ENCODE data around the gene POU6F2.

POU6F2 gene

DNA sequence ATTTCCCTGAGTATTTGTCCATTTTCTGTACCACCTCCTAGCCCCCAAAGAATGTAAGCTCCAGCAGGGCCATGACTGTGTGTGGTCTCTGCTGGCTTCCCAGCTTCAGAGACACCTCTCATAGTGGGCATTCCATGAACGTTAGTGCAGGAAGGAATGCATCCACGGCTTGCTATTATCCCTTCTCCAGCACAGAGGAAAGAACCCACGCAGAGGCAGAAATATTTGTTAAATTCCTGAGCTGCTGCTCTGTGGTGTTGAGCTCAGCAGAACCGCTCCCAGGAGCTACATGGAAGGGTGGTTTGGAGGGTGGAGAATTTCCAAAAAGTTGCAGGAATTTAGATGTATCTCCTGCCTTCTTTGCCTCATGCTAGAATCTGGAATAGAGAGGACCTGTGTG lies 275.2 kb downstream of the POU6F2 start:
- DNase-seq (ENCODE audit: low read depth) = no peak

GRCh38 chr7:39259391-39260003 lies 281.8 kb downstream of the POU6F2 start:
- no peak for DNase-seq (ENCODE audit: low read depth)

- no peak for DNase-seq (ENCODE audit: low read depth)
Observed at GRCh38 chr7:39260279-39260844, 282.7 kb downstream of the POU6F2 start.

DNA sequence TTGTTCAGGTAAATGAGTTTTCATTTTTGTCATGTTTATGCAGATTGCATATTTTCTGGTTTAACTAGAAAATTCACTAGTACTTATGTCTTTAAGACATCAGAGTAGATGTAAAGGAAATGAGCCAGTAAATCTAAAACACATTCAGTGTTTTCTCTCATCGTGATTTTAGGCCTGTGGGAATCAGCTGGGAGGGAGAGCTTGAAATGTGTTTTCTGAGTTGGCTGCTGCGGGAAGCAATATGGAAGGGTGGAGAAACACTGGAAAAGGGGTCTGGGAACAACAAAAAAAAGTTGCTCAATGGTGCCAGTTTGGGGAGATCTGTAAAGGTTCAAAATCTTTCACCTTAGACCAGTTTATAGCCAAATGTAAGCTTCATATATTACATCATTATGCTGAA lies 284.1 kb downstream of the POU6F2 start:
- DNase-seq (ENCODE audit: low read depth) = no peak

DNA sequence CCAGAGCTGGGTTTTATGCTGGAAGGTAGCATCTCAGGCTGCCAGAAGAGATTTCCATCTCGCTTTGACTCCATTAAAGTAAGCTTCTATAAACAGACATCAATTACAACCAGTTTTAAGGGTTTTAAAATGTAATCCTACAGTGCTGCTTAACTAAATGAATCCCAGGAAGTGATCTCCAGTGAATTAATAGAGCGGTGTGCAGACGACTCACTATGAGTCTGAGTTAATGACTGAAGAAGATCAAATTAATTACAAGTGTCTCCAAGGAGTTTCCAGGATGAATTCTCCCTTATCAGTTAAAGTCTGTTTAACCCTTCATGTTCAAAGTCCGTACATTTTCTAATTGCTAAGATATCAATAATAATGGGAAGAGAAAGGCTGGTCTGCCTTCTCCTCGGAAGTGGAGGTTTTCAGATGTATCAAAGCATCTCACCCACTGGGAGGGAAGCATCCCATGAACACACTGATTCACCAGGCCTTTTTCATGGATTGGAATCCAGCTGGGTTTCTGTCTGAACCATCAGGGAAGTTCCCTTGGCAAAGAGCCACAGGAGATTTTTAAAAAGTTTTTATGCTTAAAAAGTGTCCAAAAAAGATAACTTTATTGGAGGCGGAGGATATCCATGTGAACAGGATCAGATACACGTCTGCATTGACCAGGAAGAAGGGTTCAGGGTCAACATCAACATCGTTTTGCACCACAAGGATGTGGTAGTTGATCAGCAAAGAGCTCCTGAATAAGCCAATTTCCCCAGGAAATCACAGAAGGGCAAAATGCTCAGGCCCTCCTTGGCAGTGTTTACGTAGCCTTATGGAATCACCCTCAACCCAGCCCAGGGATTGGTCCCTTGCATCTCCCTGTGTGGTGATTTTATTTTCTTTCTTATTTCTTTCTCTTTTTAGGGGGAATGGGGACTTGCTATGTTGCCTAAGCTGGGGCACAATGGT lies 288.2 kb downstream of the POU6F2 start:
- DNase-seq (ENCODE audit: low read depth) = no peak

- DNase-seq (ENCODE audit: low read depth) = no peak
Observed at GRCh38 chr7:39269034-39269433, 291.3 kb downstream of the POU6F2 start.

DNA sequence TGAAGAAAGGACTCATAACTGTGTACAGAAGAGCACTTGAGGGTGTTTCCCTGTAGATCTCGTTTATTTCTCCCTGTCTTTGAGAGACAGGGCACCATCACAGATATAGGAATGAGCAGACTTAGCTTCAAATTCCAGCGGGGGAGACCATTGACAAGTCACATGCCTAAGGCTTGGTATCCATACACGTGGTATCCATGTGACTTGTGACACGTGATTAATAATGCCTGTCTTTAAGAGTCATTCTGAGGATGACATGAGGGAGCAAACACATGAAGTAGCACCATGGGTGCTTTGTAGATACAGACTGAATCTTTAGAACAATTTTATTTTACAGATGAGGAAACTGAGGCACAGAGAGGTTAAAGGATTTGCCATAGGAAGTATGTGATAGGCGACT lies 292.3 kb downstream of the POU6F2 start:
- no peak for DNase-seq (ENCODE audit: low read depth)

- DNase-seq (ENCODE audit: low read depth) = no peak
Observed at GRCh38 chr7:39271402-39271801, 293.7 kb downstream of the POU6F2 start.

GRCh38 chr7:39272111-39272510 lies 294.4 kb downstream of the POU6F2 start:
- no peak for DNase-seq (ENCODE audit: low read depth)

GRCh38 chr7:39272691-39273090 lies 295.0 kb downstream of the POU6F2 start:
- no peak for DNase-seq (ENCODE audit: low read depth)

GRCh38 chr7:39280337-39280736 lies 302.6 kb downstream of the POU6F2 start:
- DNase-seq (ENCODE audit: low read depth) = no peak

DNA sequence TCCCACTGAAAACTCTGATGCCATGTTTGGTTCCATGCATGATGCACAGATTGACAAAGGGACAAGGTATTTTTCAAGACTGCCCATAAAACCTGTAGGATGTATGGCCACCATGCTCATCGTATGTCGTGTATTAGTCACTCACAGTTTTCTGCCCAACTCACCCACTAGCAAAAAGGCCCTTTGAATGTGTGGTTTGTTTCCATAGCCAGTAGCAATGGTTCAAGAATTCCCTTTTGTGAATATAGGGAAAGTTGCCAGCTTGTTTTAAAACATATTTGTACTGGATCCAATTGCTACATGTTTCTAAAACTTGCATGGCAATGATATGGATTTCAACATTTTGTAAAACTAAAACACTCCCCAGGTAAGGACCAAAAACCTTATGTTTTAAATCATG lies 307.5 kb downstream of the POU6F2 start:
- no peak for DNase-seq (ENCODE audit: low read depth)

DNA sequence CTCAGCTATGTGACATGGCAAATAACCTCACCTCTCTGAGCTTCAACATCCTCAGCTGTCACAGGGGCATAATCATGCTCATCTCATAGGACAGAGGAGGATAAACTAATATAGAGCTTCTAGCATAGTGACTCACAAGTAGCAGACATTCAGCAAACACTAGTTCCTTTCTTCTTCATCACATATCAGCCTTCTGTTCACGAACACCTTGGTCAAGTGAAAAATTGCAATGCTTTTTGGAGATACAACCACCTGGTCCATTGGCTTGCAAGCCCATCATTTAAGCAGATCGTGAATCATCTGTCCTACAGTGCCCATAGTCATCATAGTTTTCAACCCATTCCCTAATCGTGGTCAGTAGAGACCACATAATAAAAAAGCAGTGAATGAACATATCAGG lies 310.6 kb downstream of the POU6F2 start:
- no peak for DNase-seq (ENCODE audit: low read depth)

- DNase-seq (ENCODE audit: low read depth) = no peak
Observed at GRCh38 chr7:39291628-39292410, 314.1 kb downstream of the POU6F2 start.

GRCh38 chr7:39293056-39293823 lies 315.5 kb downstream of the POU6F2 start:
- no peak for DNase-seq (ENCODE audit: low read depth)

DNA sequence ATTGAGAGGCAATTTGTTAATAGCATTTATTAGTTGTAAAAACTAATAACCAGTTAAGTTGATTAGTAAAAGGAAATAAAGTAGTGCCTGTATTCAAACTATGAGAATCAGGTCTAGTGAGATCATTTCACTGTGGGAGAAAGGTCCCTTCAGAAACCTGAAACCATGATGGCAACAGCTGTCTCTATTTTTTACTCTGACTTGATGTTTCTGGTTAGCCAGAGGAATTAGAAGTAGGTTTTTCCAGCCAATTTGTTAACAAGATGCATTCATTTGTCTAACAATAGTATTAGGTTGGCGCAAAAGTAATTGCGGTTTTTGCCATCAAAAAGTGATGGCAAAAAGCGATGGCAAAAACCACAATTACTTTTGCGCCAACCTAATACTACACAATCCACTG lies 316.3 kb downstream of the POU6F2 start:
- no peak for DNase-seq (ENCODE audit: low read depth)

- no peak for DNase-seq (ENCODE audit: low read depth)
Observed at GRCh38 chr7:39295796-39296195, 318.1 kb downstream of the POU6F2 start.

DNA sequence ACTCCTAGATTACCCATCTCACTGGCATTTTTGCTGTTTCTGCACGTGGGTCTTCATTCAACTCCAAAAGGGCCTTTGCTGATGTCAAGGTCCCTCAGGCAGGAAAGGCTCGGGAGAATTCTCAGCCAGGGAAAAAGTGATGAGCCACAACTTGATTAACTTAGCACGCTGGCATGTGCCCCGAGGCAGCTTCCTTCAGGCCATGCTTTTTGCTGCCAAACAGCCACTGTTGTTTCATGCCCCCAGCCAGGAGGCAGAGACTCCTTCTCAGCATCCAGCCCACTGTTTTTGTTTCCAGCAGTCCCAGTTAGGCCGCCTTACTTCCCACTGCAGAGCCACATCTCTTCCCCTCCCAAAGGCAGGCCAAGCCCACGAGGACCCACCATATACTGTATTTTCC lies 322.0 kb downstream of the POU6F2 start:
- no peak for DNase-seq (ENCODE audit: low read depth)

- no peak for DNase-seq (ENCODE audit: low read depth)
Observed at GRCh38 chr7:39300276-39300675, 322.6 kb downstream of the POU6F2 start.

- no peak for DNase-seq (ENCODE audit: low read depth)
Observed at GRCh38 chr7:39301543-39301942, 323.8 kb downstream of the POU6F2 start.

GRCh38 chr7:39304178-39304577 lies 326.5 kb downstream of the POU6F2 start:
- no peak for DNase-seq (ENCODE audit: low read depth)
